Activated T-helper 9 cell treated with anti-CD3 and anti-CD28 coated beads, Interleukin-2, amount 50 U/mL, for 16 hours (primary cell): ENCODE data around the gene CCDC73.
"Not testable (repeated sequence)": the region's sequence is repeated elsewhere in the genome, so short reads cannot be mapped to it uniquely, and the experiment has no call there.

Experiments
- DNase-seq: peaks from one replicate; pipeline ENCODE4 v3.0.0-alpha.2; 2020; ENCODE audit warnings: low read depth

CCDC73 gene

GRCh38 chr11:32792948-32793475 is 1.4 kb downstream of the CCDC73 start:
- DNase-seq = peak; percentile 38

GRCh38 chr11:32792111-32792947 is 2.1 kb downstream of the CCDC73 start:
- no peak for DNase-seq

- no peak for DNase-seq
These were observed 3.5 kb downstream of the CCDC73 start for GRCh38 chr11:32790916-32791315.

GRCh38 chr11:32786811-32787210 is 7.7 kb downstream of the CCDC73 start:
- no peak for DNase-seq

- no peak for DNase-seq
These were observed 9.2 kb downstream of the CCDC73 start for GRCh38 chr11:32785262-32785661.

GRCh38 chr11:32781721-32782120 is 12.7 kb downstream of the CCDC73 start:
- DNase-seq = no peak

- DNase-seq = not testable (repeated sequence)
These were observed 13.6 kb downstream of the CCDC73 start for GRCh38 chr11:32780839-32781238.

- DNase-seq = no peak
These were observed 15.3 kb downstream of the CCDC73 start for GRCh38 chr11:32779136-32779535.

GRCh38 chr11:32775908-32776307 is 18.6 kb downstream of the CCDC73 start:
- DNase-seq = no peak

- no peak for DNase-seq
These were observed 20.4 kb downstream of the CCDC73 start for GRCh38 chr11:32774081-32774480.

GRCh38 chr11:32772731-32773130 is 21.7 kb downstream of the CCDC73 start:
- DNase-seq = no peak

GRCh38 chr11:32761774-32762173 is 32.7 kb downstream of the CCDC73 start:
- not testable (repeated sequence) for DNase-seq

- DNase-seq = no peak
These were observed 36.2 kb downstream of the CCDC73 start for GRCh38 chr11:32758291-32758690.

- not testable (repeated sequence) for DNase-seq
These were observed 41.3 kb downstream of the CCDC73 start for GRCh38 chr11:32753181-32753580.

- no peak for DNase-seq
These were observed 42.5 kb downstream of the CCDC73 start for GRCh38 chr11:32752001-32752400.

- DNase-seq = no peak
These were observed 43.1 kb downstream of the CCDC73 start for GRCh38 chr11:32751381-32751780.

GRCh38 chr11:32729976-32730375 is 64.5 kb downstream of the CCDC73 start:
- no peak for DNase-seq

- no peak for DNase-seq
These were observed 71.1 kb downstream of the CCDC73 start for GRCh38 chr11:32723332-32723731.

GRCh38 chr11:32722255-32722654 is 72.2 kb downstream of the CCDC73 start:
- DNase-seq = no peak

- no peak for DNase-seq
These were observed 81.0 kb downstream of the CCDC73 start for GRCh38 chr11:32713496-32713895.

- DNase-seq = not testable (repeated sequence)
These were observed 85.5 kb downstream of the CCDC73 start for GRCh38 chr11:32708978-32709377.

- no peak for DNase-seq
These were observed 87.3 kb downstream of the CCDC73 start for GRCh38 chr11:32706985-32707741.
